WTC11 (cell line): ENCODE results near the gene ZNF500. TPM values are rescaled to one million over a fixed set of nuclear protein-coding genes. Genes with fewer than 3 reads are reported as not detected.

ENCODE experiments used
- ATAC-seq: fragments of 200-7000 bp; cut with Tn5 transposase; 2 replicates; pipeline ENCODE4 v1.10.0; 2021; ENCODE audit warnings: mild to moderate bottlenecking, moderate library complexity
- CTCF ChIA-PET: fragments of 300-600 bp; sonication (Branson Sonifier 250); formaldehyde crosslinking; loops from one replicate; lab custom pipeline; 2021; ENCODE audit warnings: antibody characterized with exemption; lab: Charles Lee
- POLR2A ChIA-PET: fragments of 350-600 bp; sonication (Branson Sonifier 250); formaldehyde crosslinking; loops from one replicate; lab custom pipeline; 2021; ENCODE audit warnings: antibody characterized with exemption; lab: Charles Lee
- DNase-seq: peaks from one replicate; pipeline ENCODE4 v3.0.0; 2021; ENCODE audit warnings: low spot score
- H3K27ac Mint-ChIP-seq: 2 replicates; pipeline ENCODE4 v1.8.0; 2021; ENCODE audit warnings: mixed read lengths
- H3K27me3 Mint-ChIP-seq: 2 replicates; pipeline ENCODE4 v1.8.0; 2021; ENCODE audit warnings: low read depth, mild to moderate bottlenecking, moderate library complexity, mixed read lengths
- H3K36me3 Mint-ChIP-seq: 2 replicates; pipeline ENCODE4 v1.8.0; 2021; ENCODE audit warnings: mixed read lengths
- H3K4me1 Mint-ChIP-seq: 2 replicates; pipeline ENCODE4 v1.8.0; 2022; ENCODE audit warnings: mixed read lengths
- H3K4me3 Mint-ChIP-seq: 2 replicates; pipeline ENCODE4 v1.8.0; 2021; ENCODE audit warnings: mild to moderate bottlenecking, moderate library complexity, mixed read lengths
- H3K9me3 Mint-ChIP-seq: 2 replicates; pipeline ENCODE4 v1.8.0; 2021; ENCODE audit warnings: mixed read lengths
- AFF4 ChIP-seq: sonication (generic); formaldehyde crosslinking; IDR thresholded peaks from 2 replicates; pipeline ENCODE4 v1.8.1; 2023; ENCODE audit warnings: mild to moderate bottlenecking, missing genetic modification reagents, borderline replicate concordance
- ATF1 ChIP-seq: sonication (generic); formaldehyde crosslinking; IDR thresholded peaks from 2 replicates; pipeline ENCODE4 v1.8.1; 2023; ENCODE audit warnings: mild to moderate bottlenecking, moderate library complexity, missing genetic modification reagents
- CREB1 ChIP-seq: sonication (generic); formaldehyde crosslinking; IDR thresholded peaks from 2 replicates; pipeline ENCODE4 v1.8.0; 2023; ENCODE audit warnings: mild to moderate bottlenecking, missing genetic modification reagents
- EMX1 ChIP-seq: fragments of 250-450 bp; sonication (Bioruptor Pico); IDR thresholded peaks from 2 replicates; pipeline ENCODE4 v1.8.0; 2021; ENCODE audit warnings: mild to moderate bottlenecking
- FOXP4 ChIP-seq: sonication (generic); formaldehyde crosslinking; IDR thresholded peaks from 2 replicates; pipeline ENCODE4 v1.8.0; 2022; ENCODE audit warnings: mild to moderate bottlenecking, missing genetic modification reagents
- JAZF1 ChIP-seq: fragments of 250-450 bp; sonication (Bioruptor Pico); IDR thresholded peaks from 2 replicates; pipeline ENCODE4 v1.9.0; 2021; ENCODE audit warnings: moderate library complexity, mild to moderate bottlenecking, inconsistent platforms
- RORB ChIP-seq: fragments of 250-450 bp; sonication (Bioruptor Pico); IDR thresholded peaks from 2 replicates; pipeline ENCODE4 v1.9.0; 2021; ENCODE audit warnings: mild to moderate bottlenecking
- USF2 ChIP-seq: sonication (generic); formaldehyde crosslinking; IDR thresholded peaks from 2 replicates; pipeline ENCODE4 v1.8.1; 2023; ENCODE audit warnings: mild to moderate bottlenecking, missing genetic modification reagents, moderate library complexity
- ZNF232 ChIP-seq: sonication (generic); formaldehyde crosslinking; IDR thresholded peaks from 2 replicates; pipeline ENCODE4 v1.8.0; 2022; ENCODE audit warnings: mild to moderate bottlenecking, missing genetic modification reagents
- ZNF416 ChIP-seq: fragments of 250-450 bp; sonication (Bioruptor Pico); IDR thresholded peaks from 2 replicates; pipeline ENCODE4 v1.9.0; 2021; ENCODE audit warnings: mild to moderate bottlenecking, inconsistent platforms
- total RNA-seq: library from RNA; stranded (reverse); gene quantifications from 3 replicates; pipeline ENCODE4 v1.2.3, GENCODE V29; 2021
- TF ChIP-seq, protein P1 (sequence below): sonication (generic); formaldehyde crosslinking; IDR thresholded peaks from 2 replicates; pipeline ENCODE4 v1.8.0; 2022; ENCODE audit warnings: mild to moderate bottlenecking, missing genetic modification reagents
- TF ChIP-seq, protein P2 (sequence below): sonication (generic); formaldehyde crosslinking; IDR thresholded peaks from 2 replicates; pipeline ENCODE4 v1.8.1; 2022; ENCODE audit warnings: low read depth, mild to moderate bottlenecking, moderate library complexity, missing genetic modification reagents, borderline replicate concordance
- TF ChIP-seq, protein P3 (sequence below): sonication (generic); formaldehyde crosslinking; IDR thresholded peaks from 2 replicates; pipeline ENCODE4 v1.8.0; 2023; ENCODE audit warnings: missing genetic modification reagents, mild to moderate bottlenecking, borderline replicate concordance

The ZNF500 gene
- total RNA-seq, 1 experiment from 2014 or later, result 19.9 TPM

GRCh38 chr16:4805231-4805630, 38.3 kb upstream of the ZNF500 start:
- H3K27me3 Mint-ChIP-seq, result no peaks in the 10 kb centered on the region
- no peak overlapping the region for H3K4me3 Mint-ChIP-seq
- no peak for DNase-seq
- CTCF ChIA-PET, result no interaction called here
- no peaks in the 10 kb centered on the region for H3K9me3 Mint-ChIP-seq
- no peak overlapping the region for H3K27ac Mint-ChIP-seq
- no peak for TF ChIP-seq JAZF1 (CRISPR knock-in tag)
- TF ChIP-seq AFF4 (CRISPR knock-in tag), result no peak
- no peak for TF ChIP-seq ZNF232 (CRISPR knock-in tag)
- POLR2A ChIA-PET, result interaction anchor here (0.5 to 0.6 kb wide), 2 partner anchors 112 to 236 kb away, joined by 3 read pairs; partner anchors contain the start of gene NUDT16L1
- no peak for ATAC-seq
- peaks cover 18% of the 10 kb centered on the region for H3K4me1 Mint-ChIP-seq
- peaks cover 23% of the 10 kb centered on the region for H3K36me3 Mint-ChIP-seq

- H3K27me3 Mint-ChIP-seq, result no peaks in the 10 kb centered on the region
- no peaks in the 10 kb centered on the region for H3K9me3 Mint-ChIP-seq
- DNase-seq (no peak), ATAC-seq (no peak)
- POLR2A ChIA-PET, result interaction anchor here (0.5 to 2.8 kb wide), 3 partner anchors 9 to 235 kb away, joined by 3 to 16 read pairs (median 3); partner anchors contain the start of gene ZNF500
- TF ChIP-seq, protein P1, sequence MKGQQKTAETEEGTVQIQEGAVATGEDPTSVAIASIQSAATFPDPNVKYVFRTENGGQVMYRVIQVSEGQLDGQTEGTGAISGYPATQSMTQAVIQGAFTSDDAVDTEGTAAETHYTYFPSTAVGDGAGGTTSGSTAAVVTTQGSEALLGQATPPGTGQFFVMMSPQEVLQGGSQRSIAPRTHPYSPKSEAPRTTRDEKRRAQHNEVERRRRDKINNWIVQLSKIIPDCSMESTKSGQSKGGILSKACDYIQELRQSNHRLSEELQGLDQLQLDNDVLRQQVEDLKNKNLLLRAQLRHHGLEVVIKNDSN (CRISPR knock-in tag), result no peak
- TF ChIP-seq FOXP4 (CRISPR knock-in tag) (no peak), ZNF416 (CRISPR knock-in tag) (no peak), ATF1 (CRISPR knock-in tag) (no peak), CREB1 (CRISPR knock-in tag) (no peak), EMX1 (CRISPR knock-in tag) (no peak), RORB (no peak), USF2 (CRISPR knock-in tag) (no peak)
- TF ChIP-seq, protein P2, sequence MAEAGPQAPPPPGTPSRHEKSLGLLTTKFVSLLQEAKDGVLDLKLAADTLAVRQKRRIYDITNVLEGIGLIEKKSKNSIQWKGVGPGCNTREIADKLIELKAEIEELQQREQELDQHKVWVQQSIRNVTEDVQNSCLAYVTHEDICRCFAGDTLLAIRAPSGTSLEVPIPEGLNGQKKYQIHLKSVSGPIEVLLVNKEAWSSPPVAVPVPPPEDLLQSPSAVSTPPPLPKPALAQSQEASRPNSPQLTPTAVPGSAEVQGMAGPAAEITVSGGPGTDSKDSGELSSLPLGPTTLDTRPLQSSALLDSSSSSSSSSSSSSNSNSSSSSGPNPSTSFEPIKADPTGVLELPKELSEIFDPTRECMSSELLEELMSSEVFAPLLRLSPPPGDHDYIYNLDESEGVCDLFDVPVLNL (CRISPR knock-in tag), result no peak
- TF ChIP-seq, protein P3, sequence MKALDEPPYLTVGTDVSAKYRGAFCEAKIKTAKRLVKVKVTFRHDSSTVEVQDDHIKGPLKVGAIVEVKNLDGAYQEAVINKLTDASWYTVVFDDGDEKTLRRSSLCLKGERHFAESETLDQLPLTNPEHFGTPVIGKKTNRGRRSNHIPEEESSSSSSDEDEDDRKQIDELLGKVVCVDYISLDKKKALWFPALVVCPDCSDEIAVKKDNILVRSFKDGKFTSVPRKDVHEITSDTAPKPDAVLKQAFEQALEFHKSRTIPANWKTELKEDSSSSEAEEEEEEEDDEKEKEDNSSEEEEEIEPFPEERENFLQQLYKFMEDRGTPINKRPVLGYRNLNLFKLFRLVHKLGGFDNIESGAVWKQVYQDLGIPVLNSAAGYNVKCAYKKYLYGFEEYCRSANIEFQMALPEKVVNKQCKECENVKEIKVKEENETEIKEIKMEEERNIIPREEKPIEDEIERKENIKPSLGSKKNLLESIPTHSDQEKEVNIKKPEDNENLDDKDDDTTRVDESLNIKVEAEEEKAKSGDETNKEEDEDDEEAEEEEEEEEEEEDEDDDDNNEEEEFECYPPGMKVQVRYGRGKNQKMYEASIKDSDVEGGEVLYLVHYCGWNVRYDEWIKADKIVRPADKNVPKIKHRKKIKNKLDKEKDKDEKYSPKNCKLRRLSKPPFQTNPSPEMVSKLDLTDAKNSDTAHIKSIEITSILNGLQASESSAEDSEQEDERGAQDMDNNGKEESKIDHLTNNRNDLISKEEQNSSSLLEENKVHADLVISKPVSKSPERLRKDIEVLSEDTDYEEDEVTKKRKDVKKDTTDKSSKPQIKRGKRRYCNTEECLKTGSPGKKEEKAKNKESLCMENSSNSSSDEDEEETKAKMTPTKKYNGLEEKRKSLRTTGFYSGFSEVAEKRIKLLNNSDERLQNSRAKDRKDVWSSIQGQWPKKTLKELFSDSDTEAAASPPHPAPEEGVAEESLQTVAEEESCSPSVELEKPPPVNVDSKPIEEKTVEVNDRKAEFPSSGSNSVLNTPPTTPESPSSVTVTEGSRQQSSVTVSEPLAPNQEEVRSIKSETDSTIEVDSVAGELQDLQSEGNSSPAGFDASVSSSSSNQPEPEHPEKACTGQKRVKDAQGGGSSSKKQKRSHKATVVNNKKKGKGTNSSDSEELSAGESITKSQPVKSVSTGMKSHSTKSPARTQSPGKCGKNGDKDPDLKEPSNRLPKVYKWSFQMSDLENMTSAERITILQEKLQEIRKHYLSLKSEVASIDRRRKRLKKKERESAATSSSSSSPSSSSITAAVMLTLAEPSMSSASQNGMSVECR (CRISPR knock-in tag), result no peak
- H3K27ac Mint-ChIP-seq, result peak overlapping the region; percentile 71
- CTCF ChIA-PET, result interaction anchor here (0.6 to 1.8 kb wide), 3 partner anchors 10 to 510 kb away, joined by 3 to 6 read pairs (median 3); no protein-coding TSS in a partner anchor
- peaks cover 19% of the 10 kb centered on the region for H3K36me3 Mint-ChIP-seq
- H3K4me3 Mint-ChIP-seq, result peak overlapping the region; percentile 78
- H3K4me1 Mint-ChIP-seq, result peaks cover 18% of the 10 kb centered on the region
Observed at GRCh38 chr16:4803898-4804762, 37.2 kb upstream of the ZNF500 start.
